GM10248 (cell line): ENCODE data around the gene ITCH.
"Not testable (repeated sequence)": the region's sequence is repeated elsewhere in the genome, so short reads cannot be mapped to it uniquely, and the experiment has no call there.

Experiments
- CTCF ChIA-PET: fragments of 300-600 bp; sonication (Branson Sonifier 250); formaldehyde crosslinking; extraction: SDS; loops from one replicate; lab custom pipeline; 2021; ENCODE audit warnings: antibody characterized with exemption; lab: Yijun Ruan, JAX
- POLR2A ChIA-PET: fragments of 350-650 bp; sonication (Branson Sonifier 250); formaldehyde crosslinking; extraction: SDS; loops from one replicate; lab custom pipeline; 2020; ENCODE audit warnings: antibody characterized with exemption; lab: Yijun Ruan, JAX
- DNase-seq: peaks from one replicate; pipeline ENCODE4 v3.0.0; 2012; ENCODE audit errors: extremely low spot score
- TF ChIP-seq, protein P1 (sequence below): IDR thresholded peaks from 2 replicates; pipeline ENCODE4 v1.5.1; 2012; ENCODE audit warnings: mild to moderate bottlenecking, low read depth; ENCODE audit errors: extremely low read depth, missing control alignments, control extremely low read depth

Gene ITCH

DNA sequence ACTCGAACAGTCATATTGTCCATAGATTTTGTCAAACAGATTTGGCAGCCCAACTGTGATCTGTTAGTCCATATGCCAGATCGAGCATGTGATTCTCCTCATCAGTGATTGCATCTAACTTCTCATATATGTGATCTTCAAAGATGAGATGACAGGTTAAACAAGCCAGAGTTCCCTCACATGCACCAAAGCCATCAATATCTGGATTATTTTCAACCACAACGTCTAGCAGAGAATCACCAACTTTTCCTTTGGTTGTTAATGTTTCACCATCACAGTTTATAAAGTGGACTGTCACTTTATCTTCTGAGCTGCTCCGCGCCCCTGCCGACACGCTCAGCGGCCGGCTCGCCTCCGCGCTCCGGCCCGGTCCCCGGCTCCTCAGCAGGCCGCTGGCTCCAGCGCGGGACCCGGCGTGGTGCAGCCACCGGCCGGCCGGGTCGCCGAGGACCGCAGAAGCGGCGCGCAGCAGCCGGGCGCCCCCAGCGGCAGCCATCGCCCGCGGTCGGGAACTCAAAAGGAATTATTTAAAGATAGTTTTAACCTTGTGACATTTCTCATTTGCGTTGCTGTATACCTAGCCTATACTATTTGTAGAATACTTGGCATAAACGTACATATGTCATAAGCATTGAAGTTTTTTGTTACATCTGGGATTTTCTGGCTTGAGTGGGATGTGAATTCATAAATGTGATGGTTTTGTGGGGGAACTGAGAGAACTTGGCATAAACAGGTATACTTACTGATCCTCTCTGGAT, 113.1 kb downstream of the ITCH start:
- TF ChIP-seq, protein P1, sequence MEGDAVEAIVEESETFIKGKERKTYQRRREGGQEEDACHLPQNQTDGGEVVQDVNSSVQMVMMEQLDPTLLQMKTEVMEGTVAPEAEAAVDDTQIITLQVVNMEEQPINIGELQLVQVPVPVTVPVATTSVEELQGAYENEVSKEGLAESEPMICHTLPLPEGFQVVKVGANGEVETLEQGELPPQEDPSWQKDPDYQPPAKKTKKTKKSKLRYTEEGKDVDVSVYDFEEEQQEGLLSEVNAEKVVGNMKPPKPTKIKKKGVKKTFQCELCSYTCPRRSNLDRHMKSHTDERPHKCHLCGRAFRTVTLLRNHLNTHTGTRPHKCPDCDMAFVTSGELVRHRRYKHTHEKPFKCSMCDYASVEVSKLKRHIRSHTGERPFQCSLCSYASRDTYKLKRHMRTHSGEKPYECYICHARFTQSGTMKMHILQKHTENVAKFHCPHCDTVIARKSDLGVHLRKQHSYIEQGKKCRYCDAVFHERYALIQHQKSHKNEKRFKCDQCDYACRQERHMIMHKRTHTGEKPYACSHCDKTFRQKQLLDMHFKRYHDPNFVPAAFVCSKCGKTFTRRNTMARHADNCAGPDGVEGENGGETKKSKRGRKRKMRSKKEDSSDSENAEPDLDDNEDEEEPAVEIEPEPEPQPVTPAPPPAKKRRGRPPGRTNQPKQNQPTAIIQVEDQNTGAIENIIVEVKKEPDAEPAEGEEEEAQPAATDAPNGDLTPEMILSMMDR, result peak; percentile 25
- POLR2A ChIA-PET, result interaction anchor here (0.6 kb wide), 1 partner anchor 922 kb away, joined by 4 read pairs; no protein-coding TSS in a partner anchor
- DNase-seq, result peak; percentile 64
- CTCF ChIA-PET, result interaction anchor here (1.0 to 3.9 kb wide), 5 partner anchors 12 to 163 kb away, joined by 3 to 18 read pairs (median 4); partner anchors contain the start of gene DYNLRB1

DNA sequence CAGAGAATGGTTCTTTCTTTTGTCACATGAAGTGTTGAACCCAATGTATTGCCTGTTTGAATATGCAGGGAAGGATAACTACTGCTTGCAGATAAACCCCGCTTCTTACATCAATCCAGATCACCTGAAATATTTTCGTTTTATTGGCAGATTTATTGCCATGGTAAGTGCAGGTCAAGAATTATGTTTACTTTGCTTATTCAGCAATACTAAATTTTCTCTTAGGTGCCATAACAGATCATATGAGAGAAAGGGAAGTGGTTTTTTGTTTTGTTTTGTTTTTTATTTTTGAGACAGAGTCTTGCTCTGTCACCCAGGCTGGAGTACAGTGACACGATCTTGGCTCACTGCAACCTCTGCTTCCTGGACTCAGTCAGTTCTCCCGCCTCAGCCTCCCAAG, 116.6 kb downstream of the ITCH start:
- ChIA-PET POLR2A (no interaction called here), CTCF (interaction anchor here (3.4 kb wide), 1 partner anchor 168 kb away, joined by 12 read pairs; no protein-coding TSS in a partner anchor)
- TF ChIP-seq, protein P1, result no peak
- no peak for DNase-seq

DNA sequence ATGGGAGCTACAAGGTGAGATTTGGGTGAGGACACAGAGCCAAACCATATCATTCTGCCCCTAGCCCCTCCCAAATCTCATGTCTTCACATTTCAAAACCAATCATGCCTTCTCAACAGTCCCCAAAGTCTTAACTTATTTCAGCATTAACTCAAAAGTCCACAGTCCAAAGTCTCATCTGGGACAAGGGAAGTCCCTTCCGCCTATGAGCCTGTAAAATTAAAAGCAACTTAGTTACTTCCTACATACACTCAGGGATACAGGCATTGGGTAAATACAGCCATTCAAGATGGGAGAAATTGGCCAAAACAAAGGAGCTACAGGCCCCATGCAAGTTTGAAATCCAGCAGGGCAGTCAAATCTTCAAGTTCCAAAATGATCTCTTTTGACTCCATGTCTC, 119.1 kb downstream of the ITCH start:
- DNase-seq, POLR2A ChIA-PET: not testable (repeated sequence)
- CTCF ChIA-PET, result interaction anchor here (3.4 kb wide), 1 partner anchor 170 kb away, joined by 12 read pairs; no protein-coding TSS in a partner anchor

DNA sequence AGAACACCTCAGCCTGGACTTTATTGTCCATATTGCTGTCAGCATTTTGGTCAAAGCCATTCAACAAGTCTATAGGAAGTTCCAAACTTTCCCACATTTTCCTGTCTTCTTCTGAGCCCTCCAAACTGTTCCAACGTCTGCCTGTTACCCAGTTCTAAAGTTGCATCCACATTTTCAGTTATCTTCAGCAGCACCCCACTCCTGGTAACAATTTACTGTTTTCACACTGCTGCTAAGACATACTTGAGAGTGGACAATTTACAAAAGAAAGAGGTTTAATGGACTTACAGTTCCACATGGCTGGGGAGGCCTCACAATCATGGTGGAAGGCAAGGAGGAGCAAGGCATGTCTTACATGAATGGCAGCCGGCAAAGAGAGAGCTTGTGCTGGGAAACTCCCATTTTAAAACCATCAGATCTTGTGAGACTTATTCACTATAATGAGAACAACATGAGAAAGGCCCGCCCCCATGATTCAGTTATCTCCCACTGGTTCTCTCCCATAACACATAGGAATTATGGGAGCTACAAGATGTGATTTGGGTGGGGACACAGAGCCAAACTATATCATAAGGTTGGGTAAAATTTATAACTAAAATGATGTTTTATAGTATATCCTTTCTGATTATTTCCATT, 120.6 kb downstream of the ITCH start:
- POLR2A ChIA-PET, result interaction anchor here (0.7 kb wide), 1 partner anchor 121 kb away, joined by 3 read pairs; the partner anchor contains the start of gene ITCH
- not testable (repeated sequence) for DNase-seq
- CTCF ChIA-PET, result interaction anchor here (0.8 to 1.2 kb wide), 3 partner anchors 11 to 171 kb away, joined by 3 to 4 read pairs (median 4); no protein-coding TSS in a partner anchor

DNA sequence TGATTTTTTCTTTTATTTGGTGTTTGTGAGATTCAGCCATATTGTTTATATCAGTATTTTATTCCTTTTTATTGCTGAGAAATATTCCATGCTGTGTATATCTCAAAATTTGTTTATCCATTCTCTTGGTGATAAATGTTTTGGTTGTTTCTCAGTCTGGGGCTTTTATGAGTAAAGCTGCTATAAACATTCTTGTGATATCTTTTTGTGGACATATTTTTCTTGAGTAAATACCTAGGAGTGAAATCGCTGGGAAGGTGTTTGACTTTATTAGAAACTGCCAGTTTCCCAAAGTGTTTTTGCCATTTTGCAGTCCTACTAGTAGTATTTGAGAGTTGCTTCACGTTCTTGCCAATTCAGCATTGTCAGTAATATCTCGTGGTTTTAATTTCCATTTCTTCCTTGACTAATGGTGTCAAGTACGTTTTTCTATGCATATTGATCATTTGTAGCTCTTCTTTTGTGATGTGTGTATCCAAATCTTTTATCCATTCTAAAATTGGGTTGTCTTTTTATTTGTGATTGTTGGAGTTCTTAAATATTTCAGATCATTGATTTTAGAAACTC, 122.1 kb downstream of the ITCH start:
- ChIA-PET POLR2A (no interaction called here), CTCF (interaction anchor here (1.1 to 1.3 kb wide), 4 partner anchors 20 to 173 kb away, joined by 3 to 5 read pairs (median 4); no protein-coding TSS in a partner anchor)
- DNase-seq, result no peak
- TF ChIP-seq, protein P1, result no peak

DNA sequence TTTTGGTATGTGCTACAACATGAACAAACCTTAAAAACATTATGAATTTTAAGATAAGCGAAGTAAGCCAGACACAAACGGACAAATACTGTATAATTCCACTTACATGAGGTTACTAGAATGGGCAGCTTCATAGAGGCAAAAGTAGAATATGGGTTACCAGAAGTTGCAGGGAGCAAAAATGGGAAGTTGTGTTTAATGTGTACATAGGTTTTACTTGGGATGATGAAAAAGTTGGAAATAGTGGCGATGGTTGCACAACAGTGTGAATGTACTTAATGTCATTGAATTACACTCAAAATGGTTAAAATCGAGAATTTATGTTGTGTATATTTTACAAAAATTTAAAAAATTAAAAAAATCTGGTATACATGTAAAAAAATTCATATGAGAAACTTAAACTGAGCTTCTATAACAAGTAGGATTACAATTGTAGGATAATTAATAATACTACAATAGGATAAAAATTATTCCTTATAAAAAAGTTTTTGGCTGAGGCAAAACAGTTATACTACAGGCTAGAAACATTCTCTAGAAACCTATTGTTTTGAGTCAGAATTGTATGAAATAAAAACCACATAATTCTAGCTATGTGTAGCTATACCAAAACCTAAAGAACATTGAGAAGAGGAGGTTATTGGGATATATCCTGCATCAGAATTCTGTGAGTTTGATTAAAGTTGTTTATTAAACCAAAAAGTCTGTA, 128.3 kb downstream of the ITCH start:
- POLR2A ChIA-PET, result no interaction called here
- CTCF ChIA-PET, result interaction anchor here (0.7 to 1.4 kb wide), 5 partner anchors 18 to 179 kb away, joined by 3 to 4 read pairs (median 4); no protein-coding TSS in a partner anchor
- no peak for DNase-seq
- TF ChIP-seq, protein P1, result no peak
